GM19324 (cell line): ENCODE measurements around the gene ZBTB7C.

ENCODE experiments used
- ATAC-seq: cut with Tn5 transposase; IDR thresholded peaks from one replicate; pipeline ENCODE4 v1.9.1; 2021; ENCODE audit warnings: mild to moderate bottlenecking, moderate library complexity; ENCODE audit not compliant: unreplicated experiment, low FRiP score

The ZBTB7C gene

DNA sequence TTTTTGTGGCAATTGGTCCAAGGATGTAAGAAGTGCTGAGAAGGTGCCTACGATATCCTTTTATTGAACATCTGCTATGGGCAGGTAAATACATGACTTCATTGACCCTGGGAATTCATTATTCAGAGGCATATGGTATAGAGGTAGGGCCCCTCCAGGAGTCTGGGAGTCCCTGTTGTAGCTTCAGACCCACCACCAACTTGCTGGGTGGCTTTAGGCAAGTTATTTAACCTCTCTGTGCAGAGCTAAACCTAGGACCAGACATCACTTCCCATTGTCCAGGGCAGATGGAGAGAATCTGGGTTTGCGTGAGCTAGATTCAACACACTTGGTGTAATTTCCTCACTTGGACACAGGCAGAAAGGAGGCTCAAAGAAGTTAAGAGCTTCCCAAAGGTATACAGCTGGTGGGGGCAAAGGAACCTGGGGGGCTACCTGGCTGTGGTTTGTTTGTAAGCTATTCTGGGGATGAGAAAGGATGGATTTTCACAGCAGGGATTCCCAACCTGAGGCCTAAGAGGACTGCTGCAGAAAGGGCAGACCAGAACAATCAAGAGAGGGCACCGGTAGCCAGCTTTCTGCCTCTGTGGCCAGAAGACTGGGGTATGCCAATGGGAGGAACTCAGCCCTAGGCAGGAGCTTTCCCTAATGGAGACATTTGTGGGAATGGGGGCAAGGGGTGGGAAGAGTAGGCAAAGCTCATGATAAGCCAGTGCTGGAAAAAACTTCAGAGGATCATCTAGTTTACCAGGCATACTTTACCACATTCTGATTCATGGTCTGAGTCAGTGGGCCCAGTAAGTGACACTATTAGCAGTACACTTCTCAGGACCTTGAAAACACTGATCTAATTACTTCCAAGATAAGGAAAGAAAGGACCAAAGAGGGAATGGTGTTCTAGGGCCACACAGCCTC lies 376.1 kb downstream of the ZBTB7C start:
- no peak for ATAC-seq

GRCh38 chr18:48031641-48032040 lies 377.5 kb downstream of the ZBTB7C start:
- no peak for ATAC-seq

DNA sequence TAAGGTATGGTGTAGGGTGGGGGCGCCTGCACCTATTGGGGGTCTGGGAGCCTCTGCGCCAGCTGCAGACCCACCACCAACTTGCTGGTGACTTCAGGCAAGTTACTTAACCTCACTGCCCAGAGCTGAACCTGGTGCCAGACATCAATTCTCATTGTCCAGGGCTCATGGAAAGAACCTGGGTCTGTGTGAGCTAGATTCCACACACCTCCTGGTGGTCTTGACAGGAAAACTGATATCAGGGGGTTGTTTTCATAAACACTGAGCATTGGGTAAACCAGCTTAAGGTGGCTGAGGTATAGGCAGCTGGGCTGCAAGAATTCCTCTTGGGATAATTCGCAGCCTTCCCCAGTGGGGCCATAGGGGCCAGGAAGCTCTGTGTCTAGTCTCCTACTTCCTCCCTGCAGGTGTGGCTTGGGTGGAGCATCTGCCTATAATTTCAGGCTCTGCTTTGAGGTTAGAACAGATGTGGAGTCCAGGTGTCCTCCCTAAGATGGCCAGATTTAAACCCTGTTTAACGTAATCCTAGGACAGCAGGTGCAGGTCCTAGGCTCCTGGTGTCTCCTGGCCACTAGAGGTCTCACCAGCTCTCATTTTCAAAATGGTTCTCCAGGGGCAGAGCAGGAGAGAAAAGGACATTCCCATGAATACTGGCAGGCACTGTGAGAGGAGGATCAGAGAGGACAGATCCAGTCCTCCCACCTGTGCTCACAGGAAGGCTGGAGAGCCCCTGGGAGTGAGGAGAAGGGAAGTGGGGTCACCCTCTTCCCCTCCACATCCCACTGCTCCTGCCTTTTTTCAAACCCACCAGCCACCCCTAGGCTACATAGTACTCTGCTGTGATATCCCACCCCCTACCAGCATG lies 378.3 kb downstream of the ZBTB7C start:
- ATAC-seq, result no peak

GRCh38 chr18:48029296-48029986 lies 379.7 kb downstream of the ZBTB7C start:
- no peak for ATAC-seq

GRCh38 chr18:48028696-48029095 lies 380.5 kb downstream of the ZBTB7C start:
- ATAC-seq, result no peak

DNA sequence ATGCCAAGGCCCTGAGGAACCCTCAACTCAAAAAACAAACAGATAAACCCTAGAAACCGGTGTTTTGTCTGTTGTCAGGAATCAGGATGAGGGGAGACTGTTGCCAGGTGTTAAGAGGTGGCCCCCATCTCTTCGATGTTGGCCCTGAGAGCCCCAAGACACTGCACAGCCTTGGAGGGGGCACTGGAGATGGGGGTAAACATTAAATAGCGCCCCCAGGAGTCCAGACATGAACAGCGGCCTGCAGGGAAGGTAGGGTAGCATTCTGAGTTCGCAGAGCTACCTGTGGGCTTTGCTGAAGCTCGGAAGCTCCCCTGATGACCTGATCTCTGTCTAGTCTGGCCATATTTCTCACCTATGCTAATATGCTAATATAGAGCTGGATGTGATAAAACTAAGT lies 381.1 kb downstream of the ZBTB7C start:
- ATAC-seq, result no peak

DNA sequence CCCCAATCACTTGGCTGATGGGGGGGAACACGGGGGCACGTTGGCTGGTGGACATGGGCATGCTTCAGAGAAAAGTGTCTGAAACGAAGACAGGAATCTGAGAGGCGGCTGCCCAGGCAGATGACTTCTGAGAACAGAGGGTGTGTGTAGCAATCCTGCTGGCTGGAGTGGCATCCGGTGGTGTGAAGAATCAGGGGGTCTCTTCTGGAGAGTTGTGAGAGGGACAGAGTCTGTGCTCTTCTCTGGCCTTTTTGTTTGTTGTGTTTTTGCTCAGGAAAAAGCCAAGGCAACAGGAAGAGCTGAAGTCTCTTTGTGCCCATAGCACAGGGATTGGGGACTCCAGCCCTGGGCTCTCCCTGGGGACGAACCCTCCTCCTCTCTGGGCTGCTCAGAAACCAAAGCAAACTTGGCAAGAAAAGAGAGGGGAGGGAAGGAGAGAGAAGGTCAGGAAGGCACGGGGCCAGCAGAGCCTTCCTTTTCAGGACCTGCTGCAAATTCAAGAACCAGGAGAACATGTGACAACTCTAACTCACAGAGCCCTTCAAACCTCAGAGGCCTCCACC lies 381.7 kb downstream of the ZBTB7C start:
- ATAC-seq, result no peak

GRCh38 chr18:48026216-48026615 lies 383.0 kb downstream of the ZBTB7C start:
- ATAC-seq, result no peak

GRCh38 chr18:48024881-48025660 lies 384.1 kb downstream of the ZBTB7C start:
- no peak for ATAC-seq

- ATAC-seq, result no peak
Observed at GRCh38 chr18:48024009-48024512, 385.1 kb downstream of the ZBTB7C start.

GRCh38 chr18:48023334-48024008 lies 385.7 kb downstream of the ZBTB7C start:
- no peak for ATAC-seq

GRCh38 chr18:48022531-48023329 lies 386.5 kb downstream of the ZBTB7C start:
- no peak for ATAC-seq

GRCh38 chr18:48022021-48022420 lies 387.2 kb downstream of the ZBTB7C start:
- ATAC-seq, result no peak

- no peak for ATAC-seq
Observed at GRCh38 chr18:48021273-48021914, 387.8 kb downstream of the ZBTB7C start.

- no peak for ATAC-seq
Observed at GRCh38 chr18:48020337-48021250, 388.6 kb downstream of the ZBTB7C start.

DNA sequence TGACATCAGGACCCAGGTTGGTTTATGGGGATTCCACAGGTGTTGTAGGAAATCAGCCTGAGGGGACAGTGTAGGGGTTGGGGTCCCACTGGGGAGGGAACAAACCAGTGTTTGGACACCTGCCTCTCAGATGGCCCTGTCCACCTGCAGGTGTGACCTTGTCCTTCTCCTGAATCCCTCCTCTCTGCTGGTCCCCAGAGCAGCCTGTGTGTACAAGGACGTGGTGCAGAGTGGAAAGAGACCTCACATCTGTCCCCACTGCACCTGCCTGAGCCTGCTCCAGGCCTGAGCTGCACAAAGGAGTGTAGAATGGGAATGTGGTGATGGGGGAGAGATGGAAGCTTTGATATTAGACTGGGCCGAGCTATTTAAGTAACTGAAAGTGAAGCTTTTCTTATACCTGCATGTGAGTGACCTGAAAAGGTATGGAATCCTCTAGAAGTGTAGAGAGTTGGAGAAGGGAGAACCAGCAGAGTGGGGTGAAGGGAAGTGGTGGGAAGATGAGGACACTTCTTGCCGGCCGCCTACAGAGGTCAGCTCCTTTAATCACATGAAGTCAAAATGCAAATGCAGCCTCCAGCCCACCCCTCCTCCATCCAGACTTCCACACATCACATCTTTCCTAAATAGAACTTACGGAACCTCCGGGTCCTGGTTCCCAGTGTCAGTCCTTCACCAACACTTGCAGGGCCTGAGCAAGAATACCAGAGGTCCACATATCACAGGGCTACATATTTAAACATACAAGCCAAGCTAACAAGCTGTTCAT lies 389.4 kb downstream of the ZBTB7C start:
- no peak for ATAC-seq
